ENCODE measurements around the gene CPLX4. TPM values are rescaled to one million over a fixed set of nuclear protein-coding genes. Genes with fewer than 3 reads are reported as not detected.

CPLX4 gene
- total and polyA plus RNA-seq, 2 of the 8 experiments (the other 6 are each of a cell fraction or from before 2014, with no cell fraction given), result not detected

GRCh38 chr18:59293317-59293716 lies 25.1 kb downstream of the CPLX4 start (continued):
- TF ChIP-seq, protein P1, sequence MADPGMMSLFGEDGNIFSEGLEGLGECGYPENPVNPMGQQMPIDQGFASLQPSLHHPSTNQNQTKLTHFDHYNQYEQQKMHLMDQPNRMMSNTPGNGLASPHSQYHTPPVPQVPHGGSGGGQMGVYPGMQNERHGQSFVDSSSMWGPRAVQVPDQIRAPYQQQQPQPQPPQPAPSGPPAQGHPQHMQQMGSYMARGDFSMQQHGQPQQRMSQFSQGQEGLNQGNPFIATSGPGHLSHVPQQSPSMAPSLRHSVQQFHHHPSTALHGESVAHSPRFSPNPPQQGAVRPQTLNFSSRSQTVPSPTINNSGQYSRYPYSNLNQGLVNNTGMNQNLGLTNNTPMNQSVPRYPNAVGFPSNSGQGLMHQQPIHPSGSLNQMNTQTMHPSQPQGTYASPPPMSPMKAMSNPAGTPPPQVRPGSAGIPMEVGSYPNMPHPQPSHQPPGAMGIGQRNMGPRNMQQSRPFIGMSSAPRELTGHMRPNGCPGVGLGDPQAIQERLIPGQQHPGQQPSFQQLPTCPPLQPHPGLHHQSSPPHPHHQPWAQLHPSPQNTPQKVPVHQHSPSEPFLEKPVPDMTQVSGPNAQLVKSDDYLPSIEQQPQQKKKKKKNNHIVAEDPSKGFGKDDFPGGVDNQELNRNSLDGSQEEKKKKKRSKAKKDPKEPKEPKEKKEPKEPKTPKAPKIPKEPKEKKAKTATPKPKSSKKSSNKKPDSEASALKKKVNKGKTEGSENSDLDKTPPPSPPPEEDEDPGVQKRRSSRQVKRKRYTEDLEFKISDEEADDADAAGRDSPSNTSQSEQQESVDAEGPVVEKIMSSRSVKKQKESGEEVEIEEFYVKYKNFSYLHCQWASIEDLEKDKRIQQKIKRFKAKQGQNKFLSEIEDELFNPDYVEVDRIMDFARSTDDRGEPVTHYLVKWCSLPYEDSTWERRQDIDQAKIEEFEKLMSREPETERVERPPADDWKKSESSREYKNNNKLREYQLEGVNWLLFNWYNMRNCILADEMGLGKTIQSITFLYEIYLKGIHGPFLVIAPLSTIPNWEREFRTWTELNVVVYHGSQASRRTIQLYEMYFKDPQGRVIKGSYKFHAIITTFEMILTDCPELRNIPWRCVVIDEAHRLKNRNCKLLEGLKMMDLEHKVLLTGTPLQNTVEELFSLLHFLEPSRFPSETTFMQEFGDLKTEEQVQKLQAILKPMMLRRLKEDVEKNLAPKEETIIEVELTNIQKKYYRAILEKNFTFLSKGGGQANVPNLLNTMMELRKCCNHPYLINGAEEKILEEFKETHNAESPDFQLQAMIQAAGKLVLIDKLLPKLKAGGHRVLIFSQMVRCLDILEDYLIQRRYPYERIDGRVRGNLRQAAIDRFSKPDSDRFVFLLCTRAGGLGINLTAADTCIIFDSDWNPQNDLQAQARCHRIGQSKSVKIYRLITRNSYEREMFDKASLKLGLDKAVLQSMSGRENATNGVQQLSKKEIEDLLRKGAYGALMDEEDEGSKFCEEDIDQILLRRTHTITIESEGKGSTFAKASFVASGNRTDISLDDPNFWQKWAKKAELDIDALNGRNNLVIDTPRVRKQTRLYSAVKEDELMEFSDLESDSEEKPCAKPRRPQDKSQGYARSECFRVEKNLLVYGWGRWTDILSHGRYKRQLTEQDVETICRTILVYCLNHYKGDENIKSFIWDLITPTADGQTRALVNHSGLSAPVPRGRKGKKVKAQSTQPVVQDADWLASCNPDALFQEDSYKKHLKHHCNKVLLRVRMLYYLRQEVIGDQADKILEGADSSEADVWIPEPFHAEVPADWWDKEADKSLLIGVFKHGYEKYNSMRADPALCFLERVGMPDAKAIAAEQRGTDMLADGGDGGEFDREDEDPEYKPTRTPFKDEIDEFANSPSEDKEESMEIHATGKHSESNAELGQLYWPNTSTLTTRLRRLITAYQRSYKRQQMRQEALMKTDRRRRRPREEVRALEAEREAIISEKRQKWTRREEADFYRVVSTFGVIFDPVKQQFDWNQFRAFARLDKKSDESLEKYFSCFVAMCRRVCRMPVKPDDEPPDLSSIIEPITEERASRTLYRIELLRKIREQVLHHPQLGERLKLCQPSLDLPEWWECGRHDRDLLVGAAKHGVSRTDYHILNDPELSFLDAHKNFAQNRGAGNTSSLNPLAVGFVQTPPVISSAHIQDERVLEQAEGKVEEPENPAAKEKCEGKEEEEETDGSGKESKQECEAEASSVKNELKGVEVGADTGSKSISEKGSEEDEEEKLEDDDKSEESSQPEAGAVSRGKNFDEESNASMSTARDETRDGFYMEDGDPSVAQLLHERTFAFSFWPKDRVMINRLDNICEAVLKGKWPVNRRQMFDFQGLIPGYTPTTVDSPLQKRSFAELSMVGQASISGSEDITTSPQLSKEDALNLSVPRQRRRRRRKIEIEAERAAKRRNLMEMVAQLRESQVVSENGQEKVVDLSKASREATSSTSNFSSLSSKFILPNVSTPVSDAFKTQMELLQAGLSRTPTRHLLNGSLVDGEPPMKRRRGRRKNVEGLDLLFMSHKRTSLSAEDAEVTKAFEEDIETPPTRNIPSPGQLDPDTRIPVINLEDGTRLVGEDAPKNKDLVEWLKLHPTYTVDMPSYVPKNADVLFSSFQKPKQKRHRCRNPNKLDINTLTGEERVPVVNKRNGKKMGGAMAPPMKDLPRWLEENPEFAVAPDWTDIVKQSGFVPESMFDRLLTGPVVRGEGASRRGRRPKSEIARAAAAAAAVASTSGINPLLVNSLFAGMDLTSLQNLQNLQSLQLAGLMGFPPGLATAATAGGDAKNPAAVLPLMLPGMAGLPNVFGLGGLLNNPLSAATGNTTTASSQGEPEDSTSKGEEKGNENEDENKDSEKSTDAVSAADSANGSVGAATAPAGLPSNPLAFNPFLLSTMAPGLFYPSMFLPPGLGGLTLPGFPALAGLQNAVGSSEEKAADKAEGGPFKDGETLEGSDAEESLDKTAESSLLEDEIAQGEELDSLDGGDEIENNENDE (IDR thresholded peaks at IDR 0.05; ENCODE audit: insufficient replicate concordance, low read length), result no peak
- no peak for TF ChIP-seq ASH2L (IDR thresholded peaks at IDR 0.05; ENCODE audit: low read length)
- no peak for TF ChIP-seq KDM4A (IDR thresholded peaks at IDR 0.05; ENCODE audit: low read depth, low read length, severe bottlenecking)
- no peak for TF ChIP-seq EZH2 (IDR thresholded peaks at IDR 0.05; ENCODE audit: low read depth, low read length, severe bottlenecking)
- no peak for TF ChIP-seq SP2 (IDR thresholded peaks at IDR 0.05; ENCODE audit: low read length)
- TF ChIP-seq SIN3A (conservative IDR thresholded peaks at IDR 0.05 in 1 of 2, IDR thresholded peaks at IDR 0.05 in 1 of 2; ENCODE audit: low read depth in 1 of 2, low read length in 2 of 2), result no peak

Measured in H1 (cell line).